K562 (cell line): ENCODE results near the gene STAT6. TPM values are rescaled to one million over a fixed set of nuclear protein-coding genes. Genes with fewer than 3 reads are reported as not detected.

Source experiments
- CAMTA2 ChIP-seq: fragments of 250-450 bp; sonication (Bioruptor Pico); conservative IDR thresholded peaks from 2 replicates; pipeline ENCODE4 v1.5.1; 2022
- HDAC2 ChIP-seq: fragments of 450-650 bp; IDR thresholded peaks from 2 replicates; pipeline ENCODE4 v1.6.1; 2016; ENCODE audit warnings: mild to moderate bottlenecking
- KDM4B ChIP-seq, 2 experiments: fragments of 450-650 bp in 1 of 2; sonication (generic) in 1 of 2; IDR thresholded peaks; 2 replicates each; pipeline ENCODE4 v1.6.1; 2016 to 2017; ENCODE audit warnings: borderline replicate concordance in 2 of 2, antibody characterized with exemption in 1 of 2, low read depth in 1 of 2, mild to moderate bottlenecking in 1 of 2
- STAG1 ChIP-seq: sonication (generic); formaldehyde crosslinking; IDR thresholded peaks from 2 replicates; pipeline ENCODE4 v1.5.0; 2020; ENCODE audit warnings: missing genetic modification reagents, borderline replicate concordance
- SUPT5H ChIP-seq: fragments of 450-650 bp; IDR thresholded peaks from 2 replicates; pipeline ENCODE4 v1.6.1; 2016
- ZNF436 ChIP-seq: fragments of 250-450, 450-650 bp; sonication (Bioruptor Pico); formaldehyde crosslinking; IDR thresholded peaks from 2 replicates; pipeline ENCODE4 v1.7.0; 2020; ENCODE audit warnings: mild to moderate bottlenecking
- ZNF586 ChIP-seq: fragments of 450-650 bp; formaldehyde crosslinking; conservative IDR thresholded peaks from 2 replicates; pipeline ENCODE4 v1.4.0; 2020; ENCODE audit warnings: mild to moderate bottlenecking, moderate library complexity
- ZNF780A ChIP-seq: fragments of 250-450 bp; sonication (Bioruptor Pico); IDR thresholded peaks from 2 replicates; pipeline ENCODE4 v1.5.0; 2021; ENCODE audit warnings: mild to moderate bottlenecking
- polyA plus RNA-seq, 8 experiments: library from polyadenylated mRNA; depleted of rRNA in 4 of 8; stranded (reverse) in 5 of 8; unstranded in 3 of 8; fragments of >200 nt; fragmentation: Nextera tagmentation in 2 of 8; fragmentation: Illumina TruSeq in 1 of 8; extraction: Ambion mirVana in 2 of 8; extraction: Trizol in 1 of 8; gene quantifications; 2 replicates each; pipeline versions ENCODE4 v1.2.1 to v1.2.3, GENCODE V29; 2011 to 2014; ENCODE audit warnings: inconsistent platforms in 1 of 8, missing spikeins in 1 of 8
- total RNA-seq, 7 experiments: library from RNA; depleted of rRNA in 6 of 7; stranded (reverse); fragments of >200 nt in 6 of 7; fragmentation: Illumina TruSeq in 2 of 7; extraction: Trizol in 2 of 7; gene quantifications; 2 replicates each; pipeline versions ENCODE4 v1.2.1 to v1.2.3, GENCODE V29; 2011 to 2021; ENCODE audit warnings: low replicate concordance in 1 of 7
- TF ChIP-seq, protein P1 (sequence below): sonication (generic); formaldehyde crosslinking; IDR thresholded peaks from 2 replicates; pipeline ENCODE4 v1.8.0; 2022; ENCODE audit warnings: mild to moderate bottlenecking, missing genetic modification reagents
- TF ChIP-seq, protein P2 (sequence below): fragments of 450-650 bp; formaldehyde crosslinking; IDR thresholded peaks from 2 replicates; pipeline ENCODE4 v1.4.0; 2022; ENCODE audit warnings: missing genetic modification characterization
- TF ChIP-seq, protein P3 (sequence below): sonication (generic); formaldehyde crosslinking; IDR thresholded peaks from 2 replicates; pipeline ENCODE4 v1.8.1; 2023; ENCODE audit warnings: mild to moderate bottlenecking, missing genetic modification reagents
- TF ChIP-seq, protein P4 (sequence below): fragments of 200-600 bp; sonication (generic); IDR thresholded peaks from one replicate; pipeline ENCODE4 v1.6.1; 2012; ENCODE audit warnings: mild to moderate bottlenecking, low read depth, low read length, inconsistent platforms

Gene STAT6
- total and polyA plus RNA-seq, 9 of the 15 experiments (the other 6 are each of a cell fraction or from before 2014, with no cell fraction given): 2.4 to 49.5 (median 26.5) TPM

DNA sequence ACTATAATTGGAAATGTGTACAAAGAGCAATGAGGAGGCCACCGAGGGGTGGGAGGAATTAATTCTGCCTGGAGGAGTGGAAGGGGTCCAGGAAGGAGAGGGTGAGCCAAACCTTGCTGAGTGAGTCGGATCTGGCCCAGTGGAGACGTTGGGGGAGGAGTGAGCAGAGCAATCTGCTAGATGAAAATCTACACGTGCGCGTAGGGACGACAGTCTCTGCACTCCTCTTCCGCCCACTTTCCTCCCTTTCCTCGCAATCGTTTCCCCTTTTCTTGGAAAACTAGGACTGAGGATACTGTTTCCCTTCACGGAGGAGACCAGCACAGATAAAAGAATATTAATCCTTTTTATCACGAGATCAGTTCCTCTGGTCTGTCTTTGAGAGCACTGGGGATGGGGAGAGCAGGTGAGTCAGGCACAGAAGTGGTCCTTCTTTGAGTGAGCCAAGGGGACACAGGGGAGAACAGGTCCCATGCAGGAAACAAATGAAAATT, 25.1 kb downstream of the STAT6 start (continued):
- TF ChIP-seq, protein P1, sequence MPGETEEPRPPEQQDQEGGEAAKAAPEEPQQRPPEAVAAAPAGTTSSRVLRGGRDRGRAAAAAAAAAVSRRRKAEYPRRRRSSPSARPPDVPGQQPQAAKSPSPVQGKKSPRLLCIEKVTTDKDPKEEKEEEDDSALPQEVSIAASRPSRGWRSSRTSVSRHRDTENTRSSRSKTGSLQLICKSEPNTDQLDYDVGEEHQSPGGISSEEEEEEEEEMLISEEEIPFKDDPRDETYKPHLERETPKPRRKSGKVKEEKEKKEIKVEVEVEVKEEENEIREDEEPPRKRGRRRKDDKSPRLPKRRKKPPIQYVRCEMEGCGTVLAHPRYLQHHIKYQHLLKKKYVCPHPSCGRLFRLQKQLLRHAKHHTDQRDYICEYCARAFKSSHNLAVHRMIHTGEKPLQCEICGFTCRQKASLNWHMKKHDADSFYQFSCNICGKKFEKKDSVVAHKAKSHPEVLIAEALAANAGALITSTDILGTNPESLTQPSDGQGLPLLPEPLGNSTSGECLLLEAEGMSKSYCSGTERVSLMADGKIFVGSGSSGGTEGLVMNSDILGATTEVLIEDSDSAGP: no peak
- TF ChIP-seq ZNF436 (CRISPR knock-in tag) (no peak), ZNF586 (CRISPR knock-in tag) (no peak), STAG1 (CRISPR knock-in tag) (no peak), KDM4B (IDR thresholded peaks at IDR 0.05; ENCODE audit: borderline replicate concordance in 2 of 2, low read depth in 1 of 2) (0 out of 4 replicates have a peak, but pooled peaks of 1 of the 2 experiments have one; percentile 40), SUPT5H (no peak), HDAC2 (peak; percentile 58; the same call in 1 of the 2 replicates), ZNF780A (CRISPR knock-in tag) (no peak), CAMTA2 (CRISPR knock-in tag) (no peak)
- TF ChIP-seq, protein P2, sequence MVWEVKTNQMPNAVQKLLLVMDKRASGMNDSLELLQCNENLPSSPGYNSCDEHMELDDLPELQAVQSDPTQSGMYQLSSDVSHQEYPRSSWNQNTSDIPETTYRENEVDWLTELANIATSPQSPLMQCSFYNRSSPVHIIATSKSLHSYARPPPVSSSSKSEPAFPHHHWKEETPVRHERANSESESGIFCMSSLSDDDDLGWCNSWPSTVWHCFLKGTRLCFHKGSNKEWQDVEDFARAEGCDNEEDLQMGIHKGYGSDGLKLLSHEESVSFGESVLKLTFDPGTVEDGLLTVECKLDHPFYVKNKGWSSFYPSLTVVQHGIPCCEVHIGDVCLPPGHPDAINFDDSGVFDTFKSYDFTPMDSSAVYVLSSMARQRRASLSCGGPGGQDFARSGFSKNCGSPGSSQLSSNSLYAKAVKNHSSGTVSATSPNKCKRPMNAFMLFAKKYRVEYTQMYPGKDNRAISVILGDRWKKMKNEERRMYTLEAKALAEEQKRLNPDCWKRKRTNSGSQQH (CRISPR knock-in tag): peak; percentile 47; the same call in 1 of the 2 replicates
- TF ChIP-seq, protein P3, sequence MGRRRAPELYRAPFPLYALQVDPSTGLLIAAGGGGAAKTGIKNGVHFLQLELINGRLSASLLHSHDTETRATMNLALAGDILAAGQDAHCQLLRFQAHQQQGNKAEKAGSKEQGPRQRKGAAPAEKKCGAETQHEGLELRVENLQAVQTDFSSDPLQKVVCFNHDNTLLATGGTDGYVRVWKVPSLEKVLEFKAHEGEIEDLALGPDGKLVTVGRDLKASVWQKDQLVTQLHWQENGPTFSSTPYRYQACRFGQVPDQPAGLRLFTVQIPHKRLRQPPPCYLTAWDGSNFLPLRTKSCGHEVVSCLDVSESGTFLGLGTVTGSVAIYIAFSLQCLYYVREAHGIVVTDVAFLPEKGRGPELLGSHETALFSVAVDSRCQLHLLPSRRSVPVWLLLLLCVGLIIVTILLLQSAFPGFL (CRISPR knock-in tag): no peak
- TF ChIP-seq, protein P4, sequence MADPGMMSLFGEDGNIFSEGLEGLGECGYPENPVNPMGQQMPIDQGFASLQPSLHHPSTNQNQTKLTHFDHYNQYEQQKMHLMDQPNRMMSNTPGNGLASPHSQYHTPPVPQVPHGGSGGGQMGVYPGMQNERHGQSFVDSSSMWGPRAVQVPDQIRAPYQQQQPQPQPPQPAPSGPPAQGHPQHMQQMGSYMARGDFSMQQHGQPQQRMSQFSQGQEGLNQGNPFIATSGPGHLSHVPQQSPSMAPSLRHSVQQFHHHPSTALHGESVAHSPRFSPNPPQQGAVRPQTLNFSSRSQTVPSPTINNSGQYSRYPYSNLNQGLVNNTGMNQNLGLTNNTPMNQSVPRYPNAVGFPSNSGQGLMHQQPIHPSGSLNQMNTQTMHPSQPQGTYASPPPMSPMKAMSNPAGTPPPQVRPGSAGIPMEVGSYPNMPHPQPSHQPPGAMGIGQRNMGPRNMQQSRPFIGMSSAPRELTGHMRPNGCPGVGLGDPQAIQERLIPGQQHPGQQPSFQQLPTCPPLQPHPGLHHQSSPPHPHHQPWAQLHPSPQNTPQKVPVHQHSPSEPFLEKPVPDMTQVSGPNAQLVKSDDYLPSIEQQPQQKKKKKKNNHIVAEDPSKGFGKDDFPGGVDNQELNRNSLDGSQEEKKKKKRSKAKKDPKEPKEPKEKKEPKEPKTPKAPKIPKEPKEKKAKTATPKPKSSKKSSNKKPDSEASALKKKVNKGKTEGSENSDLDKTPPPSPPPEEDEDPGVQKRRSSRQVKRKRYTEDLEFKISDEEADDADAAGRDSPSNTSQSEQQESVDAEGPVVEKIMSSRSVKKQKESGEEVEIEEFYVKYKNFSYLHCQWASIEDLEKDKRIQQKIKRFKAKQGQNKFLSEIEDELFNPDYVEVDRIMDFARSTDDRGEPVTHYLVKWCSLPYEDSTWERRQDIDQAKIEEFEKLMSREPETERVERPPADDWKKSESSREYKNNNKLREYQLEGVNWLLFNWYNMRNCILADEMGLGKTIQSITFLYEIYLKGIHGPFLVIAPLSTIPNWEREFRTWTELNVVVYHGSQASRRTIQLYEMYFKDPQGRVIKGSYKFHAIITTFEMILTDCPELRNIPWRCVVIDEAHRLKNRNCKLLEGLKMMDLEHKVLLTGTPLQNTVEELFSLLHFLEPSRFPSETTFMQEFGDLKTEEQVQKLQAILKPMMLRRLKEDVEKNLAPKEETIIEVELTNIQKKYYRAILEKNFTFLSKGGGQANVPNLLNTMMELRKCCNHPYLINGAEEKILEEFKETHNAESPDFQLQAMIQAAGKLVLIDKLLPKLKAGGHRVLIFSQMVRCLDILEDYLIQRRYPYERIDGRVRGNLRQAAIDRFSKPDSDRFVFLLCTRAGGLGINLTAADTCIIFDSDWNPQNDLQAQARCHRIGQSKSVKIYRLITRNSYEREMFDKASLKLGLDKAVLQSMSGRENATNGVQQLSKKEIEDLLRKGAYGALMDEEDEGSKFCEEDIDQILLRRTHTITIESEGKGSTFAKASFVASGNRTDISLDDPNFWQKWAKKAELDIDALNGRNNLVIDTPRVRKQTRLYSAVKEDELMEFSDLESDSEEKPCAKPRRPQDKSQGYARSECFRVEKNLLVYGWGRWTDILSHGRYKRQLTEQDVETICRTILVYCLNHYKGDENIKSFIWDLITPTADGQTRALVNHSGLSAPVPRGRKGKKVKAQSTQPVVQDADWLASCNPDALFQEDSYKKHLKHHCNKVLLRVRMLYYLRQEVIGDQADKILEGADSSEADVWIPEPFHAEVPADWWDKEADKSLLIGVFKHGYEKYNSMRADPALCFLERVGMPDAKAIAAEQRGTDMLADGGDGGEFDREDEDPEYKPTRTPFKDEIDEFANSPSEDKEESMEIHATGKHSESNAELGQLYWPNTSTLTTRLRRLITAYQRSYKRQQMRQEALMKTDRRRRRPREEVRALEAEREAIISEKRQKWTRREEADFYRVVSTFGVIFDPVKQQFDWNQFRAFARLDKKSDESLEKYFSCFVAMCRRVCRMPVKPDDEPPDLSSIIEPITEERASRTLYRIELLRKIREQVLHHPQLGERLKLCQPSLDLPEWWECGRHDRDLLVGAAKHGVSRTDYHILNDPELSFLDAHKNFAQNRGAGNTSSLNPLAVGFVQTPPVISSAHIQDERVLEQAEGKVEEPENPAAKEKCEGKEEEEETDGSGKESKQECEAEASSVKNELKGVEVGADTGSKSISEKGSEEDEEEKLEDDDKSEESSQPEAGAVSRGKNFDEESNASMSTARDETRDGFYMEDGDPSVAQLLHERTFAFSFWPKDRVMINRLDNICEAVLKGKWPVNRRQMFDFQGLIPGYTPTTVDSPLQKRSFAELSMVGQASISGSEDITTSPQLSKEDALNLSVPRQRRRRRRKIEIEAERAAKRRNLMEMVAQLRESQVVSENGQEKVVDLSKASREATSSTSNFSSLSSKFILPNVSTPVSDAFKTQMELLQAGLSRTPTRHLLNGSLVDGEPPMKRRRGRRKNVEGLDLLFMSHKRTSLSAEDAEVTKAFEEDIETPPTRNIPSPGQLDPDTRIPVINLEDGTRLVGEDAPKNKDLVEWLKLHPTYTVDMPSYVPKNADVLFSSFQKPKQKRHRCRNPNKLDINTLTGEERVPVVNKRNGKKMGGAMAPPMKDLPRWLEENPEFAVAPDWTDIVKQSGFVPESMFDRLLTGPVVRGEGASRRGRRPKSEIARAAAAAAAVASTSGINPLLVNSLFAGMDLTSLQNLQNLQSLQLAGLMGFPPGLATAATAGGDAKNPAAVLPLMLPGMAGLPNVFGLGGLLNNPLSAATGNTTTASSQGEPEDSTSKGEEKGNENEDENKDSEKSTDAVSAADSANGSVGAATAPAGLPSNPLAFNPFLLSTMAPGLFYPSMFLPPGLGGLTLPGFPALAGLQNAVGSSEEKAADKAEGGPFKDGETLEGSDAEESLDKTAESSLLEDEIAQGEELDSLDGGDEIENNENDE: no peak
